DOHH2 (cell line): ENCODE results near the gene GPR4.

ENCODE experiments used
- H3F3A ChIP-seq: fragments of 200-600 bp; sonication (generic), shearing (Covaris generic); 2 replicates; pipeline ENCODE4 v1.6.0; 2016; ENCODE audit warnings: antibody characterized with exemption, mild to moderate bottlenecking; ENCODE audit not compliant: control insufficient read depth, insufficient read depth
- H3K27ac ChIP-seq: fragments of 200-600 bp; sonication (generic); 2 replicates; pipeline ENCODE4 v1.5.1; 2014; ENCODE audit warnings: low read depth, mild to moderate bottlenecking, low read length, moderate library complexity
- H3K27me3 ChIP-seq: fragments of 200-600 bp; sonication (generic); 2 replicates; pipeline ENCODE4 v1.6.1; 2014; ENCODE audit warnings: mild to moderate bottlenecking, low read length, mixed read lengths; ENCODE audit not compliant: control insufficient read depth
- H3K36me3 ChIP-seq: fragments of 200-600 bp; sonication (generic); 2 replicates; pipeline ENCODE4 v1.6.1; 2014; ENCODE audit warnings: mild to moderate bottlenecking, low read length, moderate library complexity, mixed read lengths; ENCODE audit not compliant: control insufficient read depth
- H3K4me1 ChIP-seq: fragments of 200-600 bp; sonication (generic); 2 replicates; pipeline ENCODE4 v1.6.1; 2014; ENCODE audit warnings: mild to moderate bottlenecking, low read length, mixed read lengths; ENCODE audit not compliant: control insufficient read depth
- H3K4me2 ChIP-seq: fragments of 200-600 bp; sonication (generic); 2 replicates; pipeline ENCODE4 v1.6.0; 2014; ENCODE audit warnings: mild to moderate bottlenecking, low read length, moderate library complexity
- H3K4me3 ChIP-seq: fragments of 200-600 bp; sonication (generic); 2 replicates; pipeline ENCODE4 v1.5.1; 2014; ENCODE audit warnings: mild to moderate bottlenecking, low read length, mixed read lengths
- H3K79me2 ChIP-seq: fragments of 200-600 bp; sonication (generic); 2 replicates; pipeline ENCODE4 v1.6.1; 2014; ENCODE audit warnings: mild to moderate bottlenecking, low read length, mixed read lengths; ENCODE audit not compliant: control insufficient read depth
- H3K9me2 ChIP-seq: fragments of 200-600 bp; sonication (generic); replicated peaks from 2 replicates; pipeline ENCODE4 v1.6.1; 2014; ENCODE audit warnings: mild to moderate bottlenecking, low read length, mixed read lengths; ENCODE audit not compliant: control insufficient read depth
- H3K9me3 ChIP-seq: fragments of 200-600 bp; sonication (generic); 2 replicates; pipeline ENCODE4 v1.6.1; 2014; ENCODE audit warnings: antibody characterized with exemption, low read length, mixed read lengths; ENCODE audit not compliant: control insufficient read depth, insufficient read depth
- H4K20me1 ChIP-seq: fragments of 200-600 bp; sonication (generic); 2 replicates; pipeline ENCODE4 v1.6.0; 2014; ENCODE audit warnings: low read depth, mild to moderate bottlenecking, antibody characterized with exemption, low read length, moderate library complexity; ENCODE audit not compliant: control insufficient read depth, insufficient read depth
- EZH2phosphoT487 ChIP-seq: fragments of 200-600 bp; sonication (generic); IDR thresholded peaks from 2 replicates; pipeline ENCODE4 v1.6.1; 2017; ENCODE audit warnings: borderline replicate concordance, mild to moderate bottlenecking, antibody characterized with exemption, low read length, moderate library complexity, mixed read lengths
- TF ChIP-seq, protein P1 (sequence below): fragments of 200-600 bp; sonication (generic); IDR thresholded peaks from one replicate; pipeline ENCODE4 v1.5.1; 2014; ENCODE audit warnings: antibody characterized with exemption, mild to moderate bottlenecking, low read depth, low read length; ENCODE audit not compliant: poor library complexity, severe bottlenecking

The GPR4 gene

DNA sequence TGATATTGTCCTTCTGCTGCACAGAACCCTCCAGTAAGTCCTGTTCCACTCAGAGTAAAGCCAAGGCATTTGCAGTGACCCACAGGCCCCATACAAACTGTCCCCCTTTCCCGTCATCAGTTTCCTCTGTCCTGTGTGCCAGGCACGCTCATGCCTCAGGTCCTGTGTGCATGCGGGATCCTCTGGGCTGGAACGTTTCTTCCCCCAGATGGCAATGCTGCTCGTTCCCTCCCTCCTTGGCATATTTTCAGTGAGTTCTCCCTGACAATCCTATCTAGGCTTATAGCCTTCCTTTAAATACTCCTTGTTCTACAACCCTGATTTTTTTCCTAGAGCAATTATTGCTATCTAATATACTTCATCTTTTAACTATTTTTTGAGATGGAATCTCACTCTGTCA lies 23.2 kb downstream of the GPR4 start:
- H3K9me2 ChIP-seq, result no peaks in the 10 kb centered on the region
- no peak overlapping the region for H3K4me2 ChIP-seq
- H3K27me3 ChIP-seq, result no peaks in the 10 kb centered on the region
- H3K9me3 ChIP-seq, result no peaks in the 10 kb centered on the region
- 0 out of 2 replicates have a peak, but pooled peaks cover 2% of the 10 kb centered on the region for H3K4me1 ChIP-seq
- H3F3A ChIP-seq, result no peaks in the 10 kb centered on the region; the same call in 1 of the 2 replicates
- no peak overlapping the region for H3K4me3 ChIP-seq
- no peak overlapping the region for H3K27ac ChIP-seq
- peaks cover 1% of the 10 kb centered on the region; the same call in 1 of the 2 replicates for H3K36me3 ChIP-seq
- H4K20me1 ChIP-seq, result 0 out of 2 replicates have a peak, but pooled peaks cover 3% of the 10 kb centered on the region
- no peak for TF ChIP-seq EZH2phosphoT487
- TF ChIP-seq, protein P1, sequence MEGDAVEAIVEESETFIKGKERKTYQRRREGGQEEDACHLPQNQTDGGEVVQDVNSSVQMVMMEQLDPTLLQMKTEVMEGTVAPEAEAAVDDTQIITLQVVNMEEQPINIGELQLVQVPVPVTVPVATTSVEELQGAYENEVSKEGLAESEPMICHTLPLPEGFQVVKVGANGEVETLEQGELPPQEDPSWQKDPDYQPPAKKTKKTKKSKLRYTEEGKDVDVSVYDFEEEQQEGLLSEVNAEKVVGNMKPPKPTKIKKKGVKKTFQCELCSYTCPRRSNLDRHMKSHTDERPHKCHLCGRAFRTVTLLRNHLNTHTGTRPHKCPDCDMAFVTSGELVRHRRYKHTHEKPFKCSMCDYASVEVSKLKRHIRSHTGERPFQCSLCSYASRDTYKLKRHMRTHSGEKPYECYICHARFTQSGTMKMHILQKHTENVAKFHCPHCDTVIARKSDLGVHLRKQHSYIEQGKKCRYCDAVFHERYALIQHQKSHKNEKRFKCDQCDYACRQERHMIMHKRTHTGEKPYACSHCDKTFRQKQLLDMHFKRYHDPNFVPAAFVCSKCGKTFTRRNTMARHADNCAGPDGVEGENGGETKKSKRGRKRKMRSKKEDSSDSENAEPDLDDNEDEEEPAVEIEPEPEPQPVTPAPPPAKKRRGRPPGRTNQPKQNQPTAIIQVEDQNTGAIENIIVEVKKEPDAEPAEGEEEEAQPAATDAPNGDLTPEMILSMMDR, result no peak
- H3K79me2 ChIP-seq, result peaks cover 36% of the 10 kb centered on the region

DNA sequence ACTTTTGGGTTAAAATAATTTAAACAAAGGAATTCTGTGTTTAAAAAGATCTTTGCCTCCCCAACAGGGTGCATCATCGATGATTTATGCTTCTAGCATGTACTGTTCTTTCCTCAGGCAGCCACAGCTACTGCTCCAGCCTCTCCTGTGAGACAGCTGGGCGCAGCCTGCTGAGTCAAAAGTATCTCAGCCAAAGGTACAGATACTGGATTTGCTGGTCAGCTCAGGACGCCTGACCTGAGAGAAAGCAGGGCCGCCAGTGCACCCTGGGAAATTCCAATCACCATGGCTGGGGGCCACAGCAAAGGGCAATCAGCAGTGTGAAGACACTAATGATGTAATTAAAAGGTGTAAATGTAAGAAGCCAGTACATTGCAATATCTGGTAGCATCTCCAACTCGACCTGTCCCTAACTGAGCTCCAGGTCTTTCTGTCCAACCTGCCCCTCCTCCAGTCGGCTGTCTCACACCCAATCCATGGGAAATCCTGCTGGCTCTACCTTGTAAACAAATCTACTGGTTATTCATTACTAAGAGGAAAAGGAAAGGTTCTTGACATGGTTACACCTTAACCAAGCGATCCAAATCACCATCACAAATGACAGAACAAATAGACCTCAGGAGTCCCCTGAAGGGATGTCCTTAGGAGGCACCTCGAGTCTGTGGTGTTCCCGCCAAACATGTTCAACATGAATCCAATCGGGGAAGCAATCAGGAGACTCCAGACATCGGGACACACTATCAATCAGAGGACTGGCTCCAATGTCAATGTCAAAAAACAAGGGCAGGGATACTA lies 24.7 kb downstream of the GPR4 start:
- Histone ChIP-seq H3K27ac (no peak overlapping the region), H3K79me2 (peaks cover 25% of the 10 kb centered on the region), H3K4me3 (no peak overlapping the region)

DNA sequence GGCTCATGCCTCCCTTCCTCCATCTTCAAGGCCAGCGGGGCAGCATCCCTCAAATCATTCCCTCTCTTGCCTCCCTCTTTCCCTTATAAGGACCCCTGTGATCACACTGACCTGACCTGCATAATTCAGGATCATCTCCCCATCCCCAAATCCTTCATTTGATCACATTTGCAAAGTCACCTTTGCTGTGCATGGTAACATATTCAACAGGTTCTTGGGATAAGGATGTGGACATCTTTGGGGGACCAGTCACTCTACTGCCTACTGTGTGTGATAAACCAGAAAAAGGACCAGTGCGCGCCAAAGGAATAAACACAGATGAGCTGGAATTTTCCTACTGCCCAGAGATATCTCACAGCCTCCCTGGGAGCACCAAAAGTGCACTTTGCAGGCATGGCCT lies 25.3 kb downstream of the GPR4 start:
- Histone ChIP-seq H3F3A (peaks cover 2% of the 10 kb centered on the region; the same call in 1 of the 2 replicates), H3K27me3 (no peaks in the 10 kb centered on the region), H3K4me3 (no peak overlapping the region), H4K20me1 (0 out of 2 replicates have a peak, but pooled peaks cover 3% of the 10 kb centered on the region), H3K27ac (no peak overlapping the region), H3K4me1 (no peaks in the 10 kb centered on the region), H3K4me2 (no peak overlapping the region), H3K9me2 (no peaks in the 10 kb centered on the region), H3K36me3 (no peaks in the 10 kb centered on the region), H3K9me3 (no peaks in the 10 kb centered on the region), H3K79me2 (peaks cover 22% of the 10 kb centered on the region)
- TF ChIP-seq EZH2phosphoT487, result no peak
- TF ChIP-seq, protein P1, result no peak

More for the DNA sequence above, 24.7 kb downstream of the GPR4 start:
- TF ChIP-seq, protein P1, result no peak
- TF ChIP-seq EZH2phosphoT487, result no peak
- Histone ChIP-seq H3K4me1 (no peaks in the 10 kb centered on the region), H3K27me3 (no peaks in the 10 kb centered on the region), H4K20me1 (0 out of 2 replicates have a peak, but pooled peaks cover 3% of the 10 kb centered on the region), H3K4me2 (no peak overlapping the region), H3K36me3 (no peaks in the 10 kb centered on the region), H3K9me3 (no peaks in the 10 kb centered on the region), H3F3A (no peaks in the 10 kb centered on the region; the same call in 1 of the 2 replicates), H3K9me2 (no peaks in the 10 kb centered on the region)
